Muscle layer of duodenum (tissue), 2 donors: ENCODE data around the gene TNNT2.

Experiments
- H3K27ac ChIP-seq: one replicate; pipeline ENCODE4 v1.7.0; 2013; ENCODE audit warnings: mild to moderate bottlenecking, low read length
- H3K27me3 ChIP-seq: one replicate; pipeline ENCODE4 v1.7.0; 2013; ENCODE audit warnings: low read depth, mild to moderate bottlenecking, control low read depth, low read length
- H3K36me3 ChIP-seq, 2 donors: one replicate each; pipeline ENCODE4 v1.7.0; 2013; ENCODE audit warnings: low read length in 2 of 2, control low read depth in 1 of 2, mild to moderate bottlenecking in 1 of 2; ENCODE audit not compliant: insufficient read depth in 2 of 2, control insufficient read depth in 1 of 2
- H3K4me1 ChIP-seq, 2 donors: one replicate each; pipeline ENCODE4 v1.7.0; 2013; ENCODE audit warnings: low read length in 2 of 2, mild to moderate bottlenecking in 2 of 2, control low read depth in 1 of 2, moderate library complexity in 1 of 2; ENCODE audit not compliant: insufficient read depth in 2 of 2, control insufficient read depth in 1 of 2
- H3K4me3 ChIP-seq, 2 donors: one replicate each; pipeline ENCODE4 v1.7.0; 2013; ENCODE audit warnings: low read length in 2 of 2, low read depth in 1 of 2, mild to moderate bottlenecking in 1 of 2
- H3K9me3 ChIP-seq, 2 donors: one replicate each; pipeline ENCODE4 v1.7.0; 2013; ENCODE audit warnings: low read length in 2 of 2, control low read depth in 1 of 2, mild to moderate bottlenecking in 1 of 2; ENCODE audit not compliant: control insufficient read depth in 1 of 2
- donor health status: healthy.

Gene TNNT2

GRCh38 chr1:201354151-201354900 lies 23.2 kb downstream of the TNNT2 start:
- Histone ChIP-seq H3K36me3 (no peaks in the 10 kb centered on the region), H3K27me3 (no peaks in the 10 kb centered on the region), H3K4me1 (no peaks in the 10 kb centered on the region), H3K4me3 (no peak overlapping the region), H3K9me3 (no peaks in the 10 kb centered on the region), H3K27ac (no peak overlapping the region)

GRCh38 chr1:201353186-201353940 lies 24.1 kb downstream of the TNNT2 start:
- H3K27ac ChIP-seq = no peak overlapping the region
- no peaks in the 10 kb centered on the region for H3K36me3 ChIP-seq

GRCh38 chr1:201351617-201352016 lies 25.9 kb downstream of the TNNT2 start:
- Histone ChIP-seq H3K4me3 (no peak overlapping the region), H3K9me3 (no peaks in the 10 kb centered on the region), H3K36me3 (no peaks in the 10 kb centered on the region), H3K27ac (no peak overlapping the region), H3K4me1 (no peaks in the 10 kb centered on the region), H3K27me3 (peaks cover 6% of the 10 kb centered on the region)

More at GRCh38 chr1:201353186-201353940, 24.1 kb downstream of the TNNT2 start:
- no peaks in the 10 kb centered on the region for H3K4me1 ChIP-seq
- no peaks in the 10 kb centered on the region for H3K9me3 ChIP-seq
- H3K27me3 ChIP-seq = no peaks in the 10 kb centered on the region
- no peak overlapping the region for H3K4me3 ChIP-seq

GRCh38 chr1:201350884-201351283 lies 26.6 kb downstream of the TNNT2 start:
- no peaks in the 10 kb centered on the region for H3K9me3 ChIP-seq
- no peak overlapping the region for H3K4me3 ChIP-seq
- no peaks in the 10 kb centered on the region for H3K36me3 ChIP-seq
- H3K4me1 ChIP-seq = no peaks in the 10 kb centered on the region
- peaks cover 6% of the 10 kb centered on the region for H3K27me3 ChIP-seq
- no peak overlapping the region for H3K27ac ChIP-seq

- Histone ChIP-seq H3K4me3 (no peak overlapping the region), H3K27ac (no peak overlapping the region), H3K36me3 (no peaks in the 10 kb centered on the region), H3K9me3 (no peaks in the 10 kb centered on the region), H3K27me3 (peaks cover 6% of the 10 kb centered on the region), H3K4me1 (no peaks in the 10 kb centered on the region)
These were observed 27.1 kb downstream of the TNNT2 start for GRCh38 chr1:201350361-201350725.

GRCh38 chr1:201349092-201349491 lies 28.4 kb downstream of the TNNT2 start:
- no peaks in the 10 kb centered on the region for H3K4me1 ChIP-seq
- H3K9me3 ChIP-seq = no peaks in the 10 kb centered on the region
- peaks cover 6% of the 10 kb centered on the region for H3K27me3 ChIP-seq
- H3K27ac ChIP-seq = no peak overlapping the region
- H3K36me3 ChIP-seq = no peaks in the 10 kb centered on the region
- no peak overlapping the region for H3K4me3 ChIP-seq

- no peak overlapping the region for H3K4me3 ChIP-seq
- no peaks in the 10 kb centered on the region for H3K9me3 ChIP-seq
- no peaks in the 10 kb centered on the region for H3K36me3 ChIP-seq
- peaks cover 6% of the 10 kb centered on the region for H3K27me3 ChIP-seq
- no peak overlapping the region for H3K27ac ChIP-seq
- H3K4me1 ChIP-seq = no peaks in the 10 kb centered on the region
These were observed 29.3 kb downstream of the TNNT2 start for GRCh38 chr1:201348211-201348566.

- H3K27ac ChIP-seq = no peak overlapping the region
- H3K27me3 ChIP-seq = peaks cover 6% of the 10 kb centered on the region
- no peak overlapping the region for H3K4me3 ChIP-seq
- no peaks in the 10 kb centered on the region for H3K4me1 ChIP-seq
- H3K36me3 ChIP-seq = no peaks in the 10 kb centered on the region
- H3K9me3 ChIP-seq = no peaks in the 10 kb centered on the region
These were observed 29.8 kb downstream of the TNNT2 start for GRCh38 chr1:201347498-201348210.

- H3K27me3 ChIP-seq = peaks cover 6% of the 10 kb centered on the region
- H3K9me3 ChIP-seq = peaks cover 0 to 3% of the 10 kb centered on the region in 2 donors
- H3K36me3 ChIP-seq = no peaks in the 10 kb centered on the region
- H3K4me3 ChIP-seq = no peak overlapping the region
- H3K27ac ChIP-seq = no peak overlapping the region
- no peaks in the 10 kb centered on the region for H3K4me1 ChIP-seq
These were observed 30.5 kb downstream of the TNNT2 start for GRCh38 chr1:201346987-201347386.

GRCh38 chr1:201346337-201346939 lies 31.0 kb downstream of the TNNT2 start:
- peaks cover 6% of the 10 kb centered on the region for H3K27me3 ChIP-seq
- peaks cover under 1 to 6% of the 10 kb centered on the region in 2 donors for H3K9me3 ChIP-seq
- no peak overlapping the region for H3K27ac ChIP-seq
- H3K36me3 ChIP-seq = no peaks in the 10 kb centered on the region
- no peaks in the 10 kb centered on the region for H3K4me1 ChIP-seq
- H3K4me3 ChIP-seq = no peak overlapping the region

GRCh38 chr1:201345081-201345355 lies 32.5 kb downstream of the TNNT2 start:
- H3K36me3 ChIP-seq = no peaks in the 10 kb centered on the region
- H3K4me3 ChIP-seq = no peak overlapping the region
- H3K27ac ChIP-seq = no peak overlapping the region
- H3K4me1 ChIP-seq = no peaks in the 10 kb centered on the region
- H3K27me3 ChIP-seq = peaks cover 6% of the 10 kb centered on the region
- peaks cover 5 to 10% of the 10 kb centered on the region in 2 donors for H3K9me3 ChIP-seq
